SH-SY5Y (cell line): ENCODE measurements around the gene PCDHGB7.

Source experiments
- GATA2 ChIP-seq: IDR thresholded peaks from 2 replicates; pipeline ENCODE4 v1.6.1; 2011; ENCODE audit warnings: mild to moderate bottlenecking, low read depth, low read length
- GATA3 ChIP-seq: IDR thresholded peaks from 2 replicates; pipeline ENCODE4 v1.6.1; 2011; ENCODE audit warnings: low read depth, mild to moderate bottlenecking, low read length, moderate library complexity

- TF ChIP-seq GATA3 (no peak), GATA2 (no peak)
Measured at GRCh38 chr5:141412854-141413539, 4.5 kb upstream of the PCDHGB7 start, which contains the start of gene PCDHGA10.
